Measurements from ENCODE around the gene KIF13A.

DNA sequence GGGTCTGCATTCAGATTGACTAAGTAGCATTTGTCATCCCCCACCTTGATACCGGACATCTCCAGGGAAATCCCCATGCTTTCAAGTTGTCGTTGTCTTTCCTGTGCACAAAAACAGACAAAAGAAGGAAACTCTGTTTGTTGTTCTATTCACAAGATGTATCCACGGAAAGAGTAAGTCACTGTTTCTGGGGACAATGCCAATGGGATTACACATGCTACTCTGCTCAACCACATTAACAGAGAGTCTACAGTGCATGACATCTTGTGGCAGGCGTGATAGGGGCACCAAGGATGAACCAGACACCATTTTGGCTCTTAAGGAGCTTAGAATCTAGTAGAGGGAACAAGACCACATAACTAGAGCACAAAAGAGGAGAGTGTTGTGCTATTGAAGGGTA is 156.3 kb downstream of the KIF13A start:
- no peak for TF ChIP-seq CTCF (conservative IDR thresholded peaks at IDR 0.05; ENCODE audit: low read depth, low read length)
- TF ChIP-seq EZH2 (IDR thresholded peaks at IDR 0.05; ENCODE audit: borderline replicate concordance, low read depth, low read length, poor library complexity, severe bottlenecking): no peak

Data from A673 (cell line).